Measurements from ENCODE around the gene CORO6.

The CORO6 gene

DNA sequence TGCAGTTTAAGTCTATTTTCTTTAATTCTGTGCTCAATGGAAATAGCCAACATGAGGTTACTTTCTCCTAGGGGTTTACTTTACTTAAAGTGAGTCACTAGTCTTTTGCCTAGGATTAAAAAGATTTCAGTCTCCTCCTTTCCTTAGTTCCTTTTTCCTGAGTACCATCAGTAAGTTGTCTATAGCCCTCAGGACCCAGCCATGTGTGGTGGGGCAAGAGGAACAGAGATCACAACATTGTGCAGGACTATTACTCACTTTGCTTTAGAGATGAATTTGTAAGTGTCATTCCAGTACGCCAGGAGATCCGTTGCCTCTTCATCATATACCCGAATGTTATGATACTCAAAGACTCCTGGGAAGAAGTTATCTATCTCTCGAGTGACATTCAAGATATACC lies 27.7 kb upstream of the CORO6 start:
- DNase-seq = no peak
- Histone ChIP-seq H3K4me3 (ENCODE audit: low read length) (no peak overlapping the region), H3K9me3 (replicated peaks; ENCODE audit: insufficient read depth, low read length) (no peaks in the 10 kb centered on the region), H3K36me3 (replicated peaks; ENCODE audit: insufficient read depth, low read length) (no peaks in the 10 kb centered on the region), H3K4me1 (ENCODE audit: low read length) (no peaks in the 10 kb centered on the region), H3K9ac (ENCODE audit: low read length) (no peak overlapping the region), H3K27me3 (replicated peaks; ENCODE audit: insufficient read depth, low read length) (no peaks in the 10 kb centered on the region), H2AFZ (ENCODE audit: low read length) (no peak overlapping the region), H3K4me2 (ENCODE audit: low read depth, low read length) (no peak overlapping the region), H3K79me2 (ENCODE audit: low read length) (no peaks in the 10 kb centered on the region), H3K27ac (ENCODE audit: low read length) (no peak overlapping the region), H3K9me2 (replicated peaks; ENCODE audit: insufficient read depth, low read length) (no peaks in the 10 kb centered on the region), H4K20me1 (ENCODE audit: insufficient read depth, low read length) (no peaks in the 10 kb centered on the region), H3F3A (ENCODE audit: insufficient read depth, low read length) (no peaks in the 10 kb centered on the region)
- TF ChIP-seq EZH2 (optimal IDR thresholded peaks at IDR 0.05; ENCODE audit: low read depth, low read length) = no peak
- TF ChIP-seq CTCF (IDR thresholded peaks at IDR 0.05; ENCODE audit: low read length) = no peak
- TF ChIP-seq EZH2phosphoT487 (IDR thresholded peaks at IDR 0.05; ENCODE audit: low read length) = no peak

GRCh38 chr17:29649359-29649758 lies 26.6 kb upstream of the CORO6 start:
- no peak overlapping the region for H3K9ac ChIP-seq (ENCODE audit: low read length)
- H3K4me1 ChIP-seq (ENCODE audit: low read length) = no peaks in the 10 kb centered on the region
- H3K9me2 ChIP-seq (replicated peaks; ENCODE audit: insufficient read depth, low read length) = no peaks in the 10 kb centered on the region
- no peak for TF ChIP-seq CTCF (IDR thresholded peaks at IDR 0.05; ENCODE audit: low read length)
- TF ChIP-seq EZH2phosphoT487 (IDR thresholded peaks at IDR 0.05; ENCODE audit: low read length) = no peak
- no peak for TF ChIP-seq EZH2 (optimal IDR thresholded peaks at IDR 0.05; ENCODE audit: low read depth, low read length)
- no peak overlapping the region for H2AFZ ChIP-seq (ENCODE audit: low read length)
- H3K79me2 ChIP-seq (ENCODE audit: low read length) = no peaks in the 10 kb centered on the region
- no peak overlapping the region for H3K4me2 ChIP-seq (ENCODE audit: low read depth, low read length)
- no peak overlapping the region for H3K4me3 ChIP-seq (ENCODE audit: low read length)
- no peaks in the 10 kb centered on the region for H3K9me3 ChIP-seq (replicated peaks; ENCODE audit: insufficient read depth, low read length)
- no peak for DNase-seq
- H3F3A ChIP-seq (ENCODE audit: insufficient read depth, low read length) = no peaks in the 10 kb centered on the region
- H4K20me1 ChIP-seq (ENCODE audit: insufficient read depth, low read length) = no peaks in the 10 kb centered on the region
- H3K36me3 ChIP-seq (replicated peaks; ENCODE audit: insufficient read depth, low read length) = no peaks in the 10 kb centered on the region
- no peaks in the 10 kb centered on the region for H3K27me3 ChIP-seq (replicated peaks; ENCODE audit: insufficient read depth, low read length)
- H3K27ac ChIP-seq (ENCODE audit: low read length) = no peak overlapping the region

- DNase-seq = no peak
- no peaks in the 10 kb centered on the region for H3K9me2 ChIP-seq (replicated peaks; ENCODE audit: insufficient read depth, low read length)
- no peaks in the 10 kb centered on the region for H3K27me3 ChIP-seq (replicated peaks; ENCODE audit: insufficient read depth, low read length)
- no peaks in the 10 kb centered on the region for H3K79me2 ChIP-seq (ENCODE audit: low read length)
- no peak overlapping the region for H3K27ac ChIP-seq (ENCODE audit: low read length)
- H4K20me1 ChIP-seq (ENCODE audit: insufficient read depth, low read length) = no peaks in the 10 kb centered on the region
- TF ChIP-seq EZH2phosphoT487 (IDR thresholded peaks at IDR 0.05; ENCODE audit: low read length) (no peak), CTCF (IDR thresholded peaks at IDR 0.05; ENCODE audit: low read length) (no peak), EZH2 (optimal IDR thresholded peaks at IDR 0.05; ENCODE audit: low read depth, low read length) (no peak)
- H3K4me1 ChIP-seq (ENCODE audit: low read length) = no peaks in the 10 kb centered on the region
- no peak overlapping the region for H3K4me2 ChIP-seq (ENCODE audit: low read depth, low read length)
- H3K36me3 ChIP-seq (replicated peaks; ENCODE audit: insufficient read depth, low read length) = no peaks in the 10 kb centered on the region
- no peaks in the 10 kb centered on the region for H3K9me3 ChIP-seq (replicated peaks; ENCODE audit: insufficient read depth, low read length)
- no peak overlapping the region for H3K9ac ChIP-seq (ENCODE audit: low read length)
- H3K4me3 ChIP-seq (ENCODE audit: low read length) = no peak overlapping the region
- H2AFZ ChIP-seq (ENCODE audit: low read length) = no peak overlapping the region
- H3F3A ChIP-seq (ENCODE audit: insufficient read depth, low read length) = no peaks in the 10 kb centered on the region
These were observed 25.3 kb upstream of the CORO6 start for GRCh38 chr17:29648005-29648404.
